Kidney (tissue), 22 donors: ENCODE results near the gene CNTN5. TPM values are rescaled to one million over a fixed set of nuclear protein-coding genes. Genes with fewer than 3 reads are reported as not detected.

ENCODE experiments used
- DNase-seq, 5 donors: peaks; one replicate each; pipeline ENCODE4 v3.0.0-alpha.2; 2013 to 2020
- FAIRE-seq: peaks from 2 replicates; lab custom pipeline; 2012; peaks lifted over from hg19 to GRCh38; lab: Jason Lieb, UNC
- H3K27ac ChIP-seq, 2 donors: one replicate each; pipeline ENCODE4 v1.7.0; 2013; ENCODE audit warnings: low read depth in 2 of 2, low read length in 2 of 2, inconsistent platforms in 1 of 2
- H3K27me3 ChIP-seq: one replicate; pipeline ENCODE4 v1.7.1; 2013; ENCODE audit warnings: low read length, inconsistent platforms; ENCODE audit not compliant: control insufficient read depth, insufficient read depth
- H3K36me3 ChIP-seq, 3 donors: one replicate each; pipeline versions ENCODE4 v1.7.0 to v1.7.1; 2013; ENCODE audit warnings: low read length in 3 of 3, control low read depth in 1 of 3, inconsistent platforms in 1 of 3; ENCODE audit not compliant: insufficient read depth in 3 of 3, control insufficient read depth in 2 of 3
- H3K4me1 ChIP-seq, 3 donors: one replicate each; pipeline versions ENCODE4 v1.7.0 to v1.7.1; 2013; ENCODE audit warnings: low read length in 3 of 3, inconsistent platforms in 1 of 3, low read depth in 1 of 3; ENCODE audit not compliant: control insufficient read depth in 2 of 3, insufficient read depth in 2 of 3
- H3K4me3 ChIP-seq, 3 donors: one replicate each; pipeline versions ENCODE4 v1.7.0 to v1.8.1; 2013; ENCODE audit warnings: low read length in 3 of 3, control low read depth in 1 of 3, inconsistent platforms in 1 of 3
- H3K9ac ChIP-seq, 3 donors: one replicate each; pipeline versions ENCODE4 v1.7.0 to v1.7.1; 2013; ENCODE audit warnings: low read length in 3 of 3, control low read depth in 1 of 3, inconsistent platforms in 1 of 3
- H3K9me3 ChIP-seq, 3 donors: one replicate each; pipeline versions ENCODE4 v1.7.0 to v1.7.1; 2013; ENCODE audit warnings: low read length in 3 of 3, control low read depth in 1 of 3, inconsistent platforms in 1 of 3; ENCODE audit not compliant: control insufficient read depth in 2 of 3, insufficient read depth in 1 of 3
- CTCF ChIP-seq: IDR thresholded peaks from 3 replicates; pipeline ENCODE4 v1.5.1; 2012; ENCODE audit warnings: mild to moderate bottlenecking, moderate library complexity, borderline replicate concordance; ENCODE audit not compliant: insufficient read depth; ENCODE audit errors: extremely low read depth
- intact Hi-C: fragments of 100-400 bp; cut with DNase I; formaldehyde crosslinking; loops from one replicate; pipeline ENCODE4 v1.11.1; 2022
- long read RNA-seq, 10 donors: library from polyadenylated mRNA in 1 of 10; unstranded in 1 of 10; transcript quantifications; one replicate each; pipeline ENCODE4 v2.0.0 and lab custom pipeline, GENCODE V29; 2021 to 2026
- polyA plus RNA-seq: library from polyadenylated mRNA; stranded (reverse); fragments of 350-450 nt; fragmentation: Illumina TruSeq; extraction: RNeasy Lipid Tissue Mini Kit (QIAGEN cat#74804); gene quantifications from one replicate; pipeline ENCODE4 v1.2.3, GENCODE V29; 2014; ENCODE audit warnings: low read depth, low replicate concordance; ENCODE audit not compliant: insufficient read depth
- total RNA-seq: library from RNA; stranded (reverse); fragmentation: NEBNext Ultra II Directional; extraction: Animal tissue kit (Norgen Biotek cat#: 25700); gene quantifications from one replicate; pipeline ENCODE4 v1.2.1, GENCODE V29; 2021
- donor health status: control.
- donor health status: control.
- donor health status: control.
- donor health status: control.
- donor health status: control.
- donor health status: DM: yes; HTN: yes; CAD: no.
- donor health status: Normal renal cell carcinoma (clear cell type).

The CNTN5 gene
- total RNA-seq, result 0.66 TPM
- 0.11 TPM for polyA plus RNA-seq
- long read RNA-seq, donor 1, partial matches to known transcripts, result 0 of 1 reads
- long read RNA-seq, donor 1, other reads (novel, unspliced or antisense), result 0 of 1 reads
- long read RNA-seq, donor 2, result 0 reads
- long read RNA-seq, donor 3, result 0 reads
- long read RNA-seq, donor 4, partial matches to known transcripts, result 0 of 1 reads
- long read RNA-seq, donor 4, other reads (novel, unspliced or antisense), result 0 of 1 reads
- long read RNA-seq, donor 5, result 0 reads
- long read RNA-seq, donor 6, full-length matches to known transcripts, result 3 of 3 reads
- long read RNA-seq, donor 6, partial matches to known transcripts, result 0 of 3 reads
- long read RNA-seq, donor 6, other reads (novel, unspliced or antisense), result 0 of 3 reads
- long read RNA-seq, donor 7, result 0 reads
- long read RNA-seq, donor 8, result 0 reads
- long read RNA-seq, donor 9, result 0 reads
- long read RNA-seq, donor 10, result 0 reads

GRCh38 chr11:99020352-99021225 lies at the start of gene CNTN5:
CNTN5 (plus strand) TSS chr11:99020949.
- DNase-seq (peak; percentile 79 to 94 (median 93)), FAIRE-seq (no peak)
- H3K36me3 ChIP-seq, result no peaks in the 10 kb centered on the region
- H3K27me3 ChIP-seq, result no peaks in the 10 kb centered on the region
- H3K27ac ChIP-seq, result no peak within 1 kb of the TSS
- TF ChIP-seq CTCF, result no peak
- intact Hi-C loops, result no loop called here
- H3K4me1 ChIP-seq, result no peaks in the 10 kb centered on the region
- H3K9me3 ChIP-seq, result no peaks in the 10 kb centered on the region
- peak within 1 kb of the TSS in 1 of 3 donors; percentile 65 for H3K9ac ChIP-seq
- peak within 1 kb of the TSS; percentile 49 to 61 (median 59) for H3K4me3 ChIP-seq

DNA sequence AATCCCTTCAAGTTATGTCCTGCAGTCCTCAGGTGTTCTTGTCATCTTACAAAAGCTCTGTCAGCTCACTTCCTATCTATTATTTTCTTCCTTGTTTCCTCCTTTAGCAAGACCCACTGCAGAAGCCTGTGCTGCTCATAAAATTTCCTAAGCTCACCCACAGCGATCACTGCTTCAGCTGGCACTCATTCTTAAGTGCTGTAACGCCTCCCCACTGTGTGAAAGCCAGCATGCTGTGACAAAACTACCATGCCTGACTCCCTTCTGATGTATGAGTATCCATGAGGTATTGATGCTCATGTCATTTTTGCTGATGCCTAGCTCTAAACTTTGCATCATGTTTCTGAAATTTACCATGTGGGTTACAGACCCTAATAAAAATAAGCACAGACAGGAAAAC lies 41.5 kb upstream of the CNTN5 start:
- Histone ChIP-seq H3K4me1 (no peaks in the 10 kb centered on the region), H3K36me3 (no peaks in the 10 kb centered on the region), H3K4me3 (no peak overlapping the region), H3K9me3 (peaks cover 0 to under 1% (median 0%) of the 10 kb centered on the region in 3 donors), H3K9ac (no peak overlapping the region), H3K27me3 (no peaks in the 10 kb centered on the region), H3K27ac (no peak overlapping the region)
- no peak for TF ChIP-seq CTCF
- DNase-seq (no peak), FAIRE-seq (no peak)
- intact Hi-C loops, result no loop called here

GRCh38 chr11:99015634-99016454 lies 4.9 kb upstream of the CNTN5 start:
- Histone ChIP-seq H3K4me3 (no peak overlapping the region), H3K9ac (no peak overlapping the region), H3K9me3 (no peaks in the 10 kb centered on the region), H3K36me3 (no peaks in the 10 kb centered on the region), H3K27me3 (no peaks in the 10 kb centered on the region), H3K27ac (no peak overlapping the region), H3K4me1 (no peaks in the 10 kb centered on the region)
- intact Hi-C loops, result no loop called here
- DNase-seq (peak in 2 of 5 donors; percentile 64 to 81), FAIRE-seq (peak; percentile 90)
- TF ChIP-seq CTCF, result peak; percentile 71
